Measurements from ENCODE around the gene IPO13. TPM values are rescaled to one million over a fixed set of nuclear protein-coding genes. Genes with fewer than 3 reads are reported as not detected.

IPO13 gene
- total and polyA plus RNA-seq, 2 donors (not counting 1 experiment from before 2014, with no cell fraction given) = 12.8 to 18.5 TPM

DNA sequence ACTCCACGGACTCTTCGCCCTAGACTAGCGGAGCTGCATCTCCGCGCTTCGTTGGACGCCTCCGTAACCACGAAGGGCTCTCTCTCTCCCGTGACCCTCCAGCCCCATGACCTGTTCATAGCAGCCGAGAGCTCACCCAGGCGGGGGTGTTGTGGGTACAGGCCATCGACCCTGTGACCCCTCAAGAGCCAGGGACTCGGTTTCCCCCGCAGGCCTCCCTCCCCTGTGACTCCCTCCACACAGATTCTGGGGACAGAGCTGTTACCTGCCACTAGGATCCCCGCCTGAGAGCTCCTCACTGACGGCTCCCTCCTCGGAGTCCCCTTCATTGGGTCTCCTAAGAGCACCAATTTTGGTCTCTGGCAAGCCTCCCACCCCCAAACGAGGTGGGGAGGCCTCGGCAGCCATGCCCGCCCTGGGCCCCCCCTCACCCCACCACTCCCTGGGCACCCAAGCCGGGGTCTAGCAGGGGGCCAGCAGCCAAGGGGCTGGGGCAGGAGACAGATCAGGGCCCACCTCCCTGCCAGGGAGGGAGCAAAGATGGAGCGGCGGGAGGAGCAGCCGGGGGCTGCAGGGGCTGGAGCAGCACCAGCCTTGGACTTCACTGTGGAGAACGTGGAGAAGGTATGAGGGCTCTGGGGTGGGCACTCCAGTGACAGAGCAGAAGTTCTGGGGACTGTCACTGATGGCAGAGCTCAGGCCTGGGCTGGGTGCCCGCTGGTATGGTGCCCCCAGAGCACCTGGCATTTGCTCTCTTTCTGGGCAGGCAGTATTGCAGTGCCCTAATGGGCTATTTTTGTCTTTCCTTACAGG, 517 bp downstream of the IPO13 start:
- Histone ChIP-seq H3K36me3 (ENCODE audit: control insufficient read depth, insufficient read depth, low read length) (peaks cover 2% of the 10 kb centered on the region), H3K4me3 (replicated peaks in 1 of 4; ENCODE audit: control extremely low read depth in 1 of 4, insufficient read depth in 1 of 4, low read depth in 3 of 4, low read length in 4 of 4) (peak overlapping the region; percentile 56 to 96 (median 79)), H3K4me1 (ENCODE audit: control insufficient read depth, extremely low read depth, insufficient read depth, low read length) (peaks cover 3% of the 10 kb centered on the region), H4K20me1 (ENCODE audit: control insufficient read depth, extremely low read depth, insufficient read depth, low read length) (no peaks in the 10 kb centered on the region), H3K4me2 (ENCODE audit: extremely low read depth, insufficient read depth, low read length) (peak overlapping the region; percentile 95), H3K27ac (ENCODE audit: insufficient read depth, low read length) (peak overlapping the region; percentile 98), H3K27me3 (ENCODE audit: control insufficient read depth, insufficient read depth, low read length) (no peaks in the 10 kb centered on the region), H3K9me3 (ENCODE audit: control insufficient read depth, insufficient read depth, low read depth, low read length) (no peaks in the 10 kb centered on the region), H3K9ac (ENCODE audit: insufficient read depth, low read length) (peak overlapping the region; percentile 99), H3K79me2 (ENCODE audit: control insufficient read depth, insufficient read depth, low read length) (peaks cover 17% of the 10 kb centered on the region), H2AFZ (ENCODE audit: low read length) (peak overlapping the region; percentile 85)
- no peak for DNase-seq (ENCODE audit: low read depth in 2 of 2)
- TF ChIP-seq, protein P1, sequence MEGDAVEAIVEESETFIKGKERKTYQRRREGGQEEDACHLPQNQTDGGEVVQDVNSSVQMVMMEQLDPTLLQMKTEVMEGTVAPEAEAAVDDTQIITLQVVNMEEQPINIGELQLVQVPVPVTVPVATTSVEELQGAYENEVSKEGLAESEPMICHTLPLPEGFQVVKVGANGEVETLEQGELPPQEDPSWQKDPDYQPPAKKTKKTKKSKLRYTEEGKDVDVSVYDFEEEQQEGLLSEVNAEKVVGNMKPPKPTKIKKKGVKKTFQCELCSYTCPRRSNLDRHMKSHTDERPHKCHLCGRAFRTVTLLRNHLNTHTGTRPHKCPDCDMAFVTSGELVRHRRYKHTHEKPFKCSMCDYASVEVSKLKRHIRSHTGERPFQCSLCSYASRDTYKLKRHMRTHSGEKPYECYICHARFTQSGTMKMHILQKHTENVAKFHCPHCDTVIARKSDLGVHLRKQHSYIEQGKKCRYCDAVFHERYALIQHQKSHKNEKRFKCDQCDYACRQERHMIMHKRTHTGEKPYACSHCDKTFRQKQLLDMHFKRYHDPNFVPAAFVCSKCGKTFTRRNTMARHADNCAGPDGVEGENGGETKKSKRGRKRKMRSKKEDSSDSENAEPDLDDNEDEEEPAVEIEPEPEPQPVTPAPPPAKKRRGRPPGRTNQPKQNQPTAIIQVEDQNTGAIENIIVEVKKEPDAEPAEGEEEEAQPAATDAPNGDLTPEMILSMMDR (conservative IDR thresholded peaks at IDR 0.05 in 1 of 2, IDR thresholded peaks at IDR 0.05 in 1 of 2; ENCODE audit: low read depth in 1 of 2, low read length in 2 of 2) = no peak
- TF ChIP-seq EZH2 (IDR thresholded peaks at IDR 0.05; ENCODE audit: low read length, missing control alignments) = no peak

DNA sequence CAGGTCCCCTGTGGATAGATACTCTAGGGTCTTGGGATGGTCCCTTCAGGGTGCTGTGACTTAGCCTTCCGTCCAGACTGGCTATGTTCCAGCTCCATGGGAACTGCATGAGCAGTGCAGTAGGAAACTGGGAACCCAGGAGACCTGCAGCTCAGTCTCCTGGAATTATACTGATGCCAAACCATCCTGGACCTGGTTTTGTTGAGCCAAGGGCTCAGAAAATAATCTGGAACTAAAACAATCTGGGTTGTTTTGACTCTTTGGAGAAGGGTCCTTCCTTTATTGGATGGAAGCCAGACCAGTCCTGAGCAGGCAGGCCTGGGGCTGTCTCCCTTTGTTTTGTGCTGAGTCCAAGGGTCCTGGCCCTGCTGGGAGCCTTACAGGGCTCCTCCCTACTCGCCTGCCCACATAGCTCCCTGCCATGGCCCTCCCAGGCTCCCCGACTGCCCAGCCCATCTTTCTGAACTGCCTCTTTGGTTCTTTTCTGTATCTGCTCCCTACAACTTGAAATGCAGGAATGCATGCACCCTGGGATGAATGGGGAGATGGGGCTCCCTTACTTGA, 1.2 kb downstream of the IPO13 start:
- no peaks in the 10 kb centered on the region for H3K9me3 ChIP-seq (ENCODE audit: control insufficient read depth, insufficient read depth, low read depth, low read length)
- TF ChIP-seq, protein P1 (conservative IDR thresholded peaks at IDR 0.05 in 1 of 2, IDR thresholded peaks at IDR 0.05 in 1 of 2; ENCODE audit: low read depth in 1 of 2, low read length in 2 of 2) = no peak
- TF ChIP-seq EZH2 (IDR thresholded peaks at IDR 0.05; ENCODE audit: low read length, missing control alignments) = no peak
- no peak for DNase-seq (ENCODE audit: low read depth in 2 of 2)
- H3K36me3 ChIP-seq (ENCODE audit: control insufficient read depth, insufficient read depth, low read length) = peaks cover 2% of the 10 kb centered on the region
- H3K4me1 ChIP-seq (ENCODE audit: control insufficient read depth, extremely low read depth, insufficient read depth, low read length) = peaks cover 3% of the 10 kb centered on the region
- no peak overlapping the region for H2AFZ ChIP-seq (ENCODE audit: low read length)
- no peak overlapping the region for H3K27ac ChIP-seq (ENCODE audit: insufficient read depth, low read length)
- peaks cover 18% of the 10 kb centered on the region for H3K79me2 ChIP-seq (ENCODE audit: control insufficient read depth, insufficient read depth, low read length)
- peak overlapping the region; percentile 95 for H3K4me2 ChIP-seq (ENCODE audit: extremely low read depth, insufficient read depth, low read length)
- H3K4me3 ChIP-seq (replicated peaks in 1 of 4; ENCODE audit: control extremely low read depth in 1 of 4, insufficient read depth in 1 of 4, low read depth in 3 of 4, low read length in 4 of 4) = peak overlapping the region; percentile 56 to 96 (median 79)
- no peaks in the 10 kb centered on the region for H3K27me3 ChIP-seq (ENCODE audit: control insufficient read depth, insufficient read depth, low read length)
- no peaks in the 10 kb centered on the region for H4K20me1 ChIP-seq (ENCODE audit: control insufficient read depth, extremely low read depth, insufficient read depth, low read length)
- peak overlapping the region; percentile 99 for H3K9ac ChIP-seq (ENCODE audit: insufficient read depth, low read length)

DNA sequence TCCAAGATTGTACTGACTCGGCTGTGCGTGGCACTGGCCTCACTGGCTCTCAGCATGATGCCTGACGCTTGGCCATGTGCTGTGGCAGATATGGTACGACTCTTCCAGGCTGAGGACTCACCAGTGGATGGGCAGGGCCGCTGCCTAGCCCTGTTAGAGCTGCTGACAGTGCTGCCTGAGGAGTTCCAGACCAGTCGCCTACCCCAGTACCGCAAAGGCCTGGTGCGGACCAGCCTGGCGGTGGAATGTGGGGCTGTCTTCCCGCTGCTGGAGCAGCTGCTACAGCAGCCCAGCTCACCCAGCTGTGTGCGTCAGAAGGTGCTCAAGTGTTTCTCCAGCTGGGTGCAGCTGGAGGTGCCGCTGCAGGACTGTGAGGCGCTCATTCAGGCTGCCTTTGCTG, 2.9 kb downstream of the IPO13 start:
- H3K36me3 ChIP-seq (ENCODE audit: control insufficient read depth, insufficient read depth, low read length) = peaks cover 2% of the 10 kb centered on the region
- no peak for TF ChIP-seq EZH2 (IDR thresholded peaks at IDR 0.05; ENCODE audit: low read length, missing control alignments)
- TF ChIP-seq, protein P1 (conservative IDR thresholded peaks at IDR 0.05 in 1 of 2, IDR thresholded peaks at IDR 0.05 in 1 of 2; ENCODE audit: low read depth in 1 of 2, low read length in 2 of 2) = no peak
- H3K9me3 ChIP-seq (ENCODE audit: control insufficient read depth, insufficient read depth, low read depth, low read length) = no peaks in the 10 kb centered on the region
- H3K79me2 ChIP-seq (ENCODE audit: control insufficient read depth, insufficient read depth, low read length) = peaks cover 19% of the 10 kb centered on the region
- no peak overlapping the region for H3K27ac ChIP-seq (ENCODE audit: insufficient read depth, low read length)
- no peak for DNase-seq (ENCODE audit: low read depth in 2 of 2)
- H3K4me3 ChIP-seq (replicated peaks in 1 of 4; ENCODE audit: control extremely low read depth in 1 of 4, insufficient read depth in 1 of 4, low read depth in 3 of 4, low read length in 4 of 4) = no peak overlapping the region
- no peak overlapping the region for H3K9ac ChIP-seq (ENCODE audit: insufficient read depth, low read length)
- no peaks in the 10 kb centered on the region for H3K27me3 ChIP-seq (ENCODE audit: control insufficient read depth, insufficient read depth, low read length)
- no peak overlapping the region for H3K4me2 ChIP-seq (ENCODE audit: extremely low read depth, insufficient read depth, low read length)
- no peaks in the 10 kb centered on the region for H4K20me1 ChIP-seq (ENCODE audit: control insufficient read depth, extremely low read depth, insufficient read depth, low read length)
- no peak overlapping the region for H2AFZ ChIP-seq (ENCODE audit: low read length)
- peaks cover 3% of the 10 kb centered on the region for H3K4me1 ChIP-seq (ENCODE audit: control insufficient read depth, extremely low read depth, insufficient read depth, low read length)
